SJCRH30 (cell line): Measurements from ENCODE around the gene TNFAIP8L1. TPM values are rescaled to one million over a fixed set of nuclear protein-coding genes. Genes with fewer than 3 reads are reported as not detected.
"Not testable (repeated sequence)": the region's sequence is repeated elsewhere in the genome, so short reads cannot be mapped to it uniquely, and the experiment has no call there.

Experiments used
- DNase-seq, 2 experiments: peaks; one replicate each; pipeline ENCODE4 v3.0.0-alpha.2; 2015 to 2020
- H3K27ac ChIP-seq: fragments of 250-450 bp; sonication (Bioruptor Pico); 2 replicates; pipeline ENCODE4 v1.5.1; 2020; ENCODE audit warnings: mild to moderate bottlenecking, moderate library complexity
- H3K27me3 ChIP-seq: fragments of 250-450 bp; sonication (Bioruptor Pico); 2 replicates; pipeline ENCODE4 v1.5.1; 2020; ENCODE audit warnings: mild to moderate bottlenecking, moderate library complexity
- H3K36me3 ChIP-seq: fragments of 250-450 bp; sonication (Bioruptor Pico); 2 replicates; pipeline ENCODE4 v1.5.1; 2020; ENCODE audit warnings: mild to moderate bottlenecking, moderate library complexity
- H3K4me1 ChIP-seq: fragments of 250-450 bp; sonication (Bioruptor Pico); 2 replicates; pipeline ENCODE4 v1.5.1; 2020; ENCODE audit warnings: mild to moderate bottlenecking, moderate library complexity
- H3K4me3 ChIP-seq: fragments of 250-450 bp; sonication (Bioruptor Pico); 2 replicates; pipeline ENCODE4 v1.5.1; 2020; ENCODE audit warnings: mild to moderate bottlenecking, moderate library complexity
- H3K9me3 ChIP-seq: fragments of 250-450 bp; sonication (Bioruptor Pico); replicated peaks from 2 replicates; pipeline ENCODE4 v1.5.1; 2020; ENCODE audit warnings: mild to moderate bottlenecking, moderate library complexity
- total RNA-seq: library from RNA; depleted of rRNA; stranded (reverse); fragments of >200 nt; shearing (Covaris generic); gene quantifications from 2 replicates; pipeline ENCODE4 v1.2.3, GENCODE V29; 2014

The TNFAIP8L1 gene
- total RNA-seq, 1 experiment from 2014 or later: 8.8 TPM

DNA sequence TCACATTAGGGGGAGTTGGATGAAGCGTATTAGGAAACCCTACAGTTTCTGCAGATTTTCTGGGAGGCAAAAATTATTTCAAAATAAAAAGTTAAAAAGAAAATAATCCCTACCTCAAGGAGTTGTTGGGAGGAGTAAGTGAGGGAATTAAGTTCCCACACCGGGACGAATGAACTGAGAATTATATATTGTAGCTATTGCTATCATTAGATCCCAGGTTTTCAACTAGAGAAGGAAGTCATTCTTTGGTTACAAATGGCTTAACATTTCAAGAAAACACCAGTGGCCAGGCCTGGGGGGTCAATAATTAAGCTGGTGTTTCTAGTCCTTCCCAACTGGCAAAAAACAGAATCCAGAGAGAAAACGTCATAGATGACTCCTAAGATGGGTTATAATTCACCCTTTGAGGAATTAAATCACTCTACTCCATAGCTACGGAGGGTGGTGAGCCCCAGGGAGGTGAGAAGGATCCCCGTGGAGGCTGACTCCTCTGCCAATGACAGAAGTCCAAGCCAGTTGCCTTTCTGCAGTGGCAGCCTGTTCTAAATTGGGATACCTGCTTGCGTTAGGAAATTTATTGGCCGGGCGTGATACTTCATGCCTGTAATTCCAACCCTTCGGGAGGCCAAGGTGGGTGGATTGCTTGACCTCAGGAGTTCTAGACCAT is 32.0 kb downstream of the TNFAIP8L1 start:
- no peaks in the 10 kb centered on the region for H3K9me3 ChIP-seq
- peaks cover 24% of the 10 kb centered on the region for H3K36me3 ChIP-seq
- H3K4me3 ChIP-seq: no peak overlapping the region
- no peak overlapping the region for H3K27ac ChIP-seq
- H3K27me3 ChIP-seq: no peaks in the 10 kb centered on the region
- no peak for DNase-seq
- peaks cover 14% of the 10 kb centered on the region for H3K4me1 ChIP-seq

DNA sequence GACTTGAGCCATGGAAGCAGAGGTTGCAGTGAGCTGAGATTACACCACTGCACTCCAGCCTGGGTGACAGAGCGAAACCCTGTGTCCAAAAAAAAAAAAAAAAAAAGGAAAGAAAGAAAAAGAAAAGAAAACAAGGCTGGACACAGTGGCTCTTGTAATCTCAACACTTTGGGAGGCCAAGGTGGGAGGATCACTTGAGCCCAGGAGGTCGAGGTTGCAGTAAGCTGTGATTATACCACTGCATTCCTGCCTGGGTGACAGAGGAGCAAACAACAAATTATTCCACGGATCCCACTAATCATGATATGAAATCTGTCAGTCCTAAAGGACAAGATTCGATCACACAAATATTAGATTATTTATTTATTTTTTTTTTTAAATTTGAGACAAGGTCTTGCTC is 33.9 kb downstream of the TNFAIP8L1 start:
- Histone ChIP-seq H3K9me3 (no peaks in the 10 kb centered on the region), H3K4me1 (peaks cover 14% of the 10 kb centered on the region)
- DNase-seq: no peak

DNA sequence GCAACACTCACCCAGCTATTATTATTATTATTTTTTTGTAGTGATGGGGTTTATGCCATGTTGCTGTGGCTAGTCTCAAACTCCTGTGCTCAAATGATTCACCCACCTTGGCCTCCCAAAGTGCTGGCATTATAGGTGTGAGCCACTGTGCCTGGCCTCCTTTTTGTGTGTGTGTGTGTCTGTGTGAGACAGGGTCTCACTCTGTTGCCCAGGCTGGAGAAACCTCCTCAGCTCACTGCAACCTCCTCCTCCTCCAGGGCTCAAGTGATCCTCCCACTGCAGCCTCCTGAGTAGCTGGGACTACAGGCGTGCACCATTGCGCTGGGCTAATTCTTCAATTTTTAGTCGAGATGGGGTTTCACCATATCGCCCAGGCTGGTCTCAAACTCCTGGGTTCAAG is 34.4 kb downstream of the TNFAIP8L1 start:
- Histone ChIP-seq H3K9me3 (no peaks in the 10 kb centered on the region), H3K36me3 (peaks cover 4% of the 10 kb centered on the region; the same call in 1 of the 2 replicates), H3K4me3 (no peak overlapping the region), H3K27me3 (no peaks in the 10 kb centered on the region), H3K27ac (no peak overlapping the region), H3K4me1 (peaks cover 14% of the 10 kb centered on the region)
- DNase-seq: no peak

More for the DNA sequence above, 33.9 kb downstream of the TNFAIP8L1 start:
- H3K36me3 ChIP-seq: peaks cover 9% of the 10 kb centered on the region
- no peaks in the 10 kb centered on the region for H3K27me3 ChIP-seq
- H3K27ac ChIP-seq: no peak overlapping the region
- H3K4me3 ChIP-seq: no peak overlapping the region

DNA sequence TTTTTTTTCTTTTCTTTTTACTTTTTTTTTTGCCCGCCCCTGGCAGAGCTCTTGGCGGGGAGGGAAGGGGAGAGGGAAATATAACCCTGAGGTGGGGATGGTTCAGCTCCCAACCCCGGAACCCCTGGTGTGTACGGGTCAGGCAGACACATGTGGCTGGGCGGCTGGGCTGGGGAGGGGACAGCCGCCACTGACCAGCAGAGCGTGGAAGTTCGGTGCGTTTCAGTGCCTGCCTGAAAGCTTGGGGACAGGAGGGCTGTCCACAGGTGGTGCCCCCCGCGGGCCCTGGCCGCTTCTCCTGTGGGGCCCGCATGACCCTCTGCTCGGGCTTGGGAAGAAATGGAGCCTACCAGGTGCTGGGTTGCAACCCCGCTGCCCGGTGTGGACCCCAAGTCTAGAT is 36.0 kb downstream of the TNFAIP8L1 start:
- Histone ChIP-seq H3K4me1 (peaks cover 11% of the 10 kb centered on the region), H3K36me3 (peaks cover 3% of the 10 kb centered on the region; the same call in 1 of the 2 replicates), H3K4me3 (no peak overlapping the region), H3K27me3 (no peaks in the 10 kb centered on the region), H3K9me3 (no peaks in the 10 kb centered on the region), H3K27ac (no peak overlapping the region)
- no peak for DNase-seq

DNA sequence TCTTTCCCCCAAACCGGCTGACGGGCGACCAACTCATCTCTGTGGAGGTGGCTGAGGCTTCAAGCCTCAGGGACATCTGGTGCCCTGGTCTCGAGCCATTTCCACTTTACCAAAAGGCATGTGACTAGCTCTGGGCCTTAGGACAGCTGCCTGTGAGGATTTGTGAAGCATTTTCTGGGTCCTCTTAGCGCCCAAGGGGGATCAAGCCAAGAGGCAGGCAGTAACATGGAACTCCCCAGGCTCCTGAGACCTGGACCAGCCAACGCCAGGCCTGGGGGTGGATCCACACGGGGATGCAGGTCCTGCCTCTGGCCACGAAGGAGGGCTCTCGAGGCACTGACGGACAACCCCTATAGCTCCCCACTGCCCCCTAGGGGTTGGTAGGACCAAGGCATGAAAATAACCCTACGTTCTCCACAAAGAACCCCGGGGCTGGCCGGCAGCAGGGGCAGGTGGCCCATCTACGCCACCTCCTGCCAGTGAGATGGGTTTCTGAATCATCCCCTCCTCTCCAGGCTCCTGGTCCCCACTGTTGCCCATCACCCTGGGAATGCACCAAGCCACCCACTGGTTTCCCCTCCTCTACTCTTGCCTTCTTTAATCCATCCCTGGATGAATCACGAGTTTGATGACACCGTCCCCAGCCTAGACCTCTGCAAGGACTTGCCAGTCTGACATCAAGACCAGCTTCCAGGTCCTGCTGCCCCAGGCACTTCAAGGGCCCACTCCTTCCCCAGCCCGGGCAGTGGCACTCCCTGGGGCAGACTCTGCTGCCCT is 37.8 kb downstream of the TNFAIP8L1 start:
- H3K9me3 ChIP-seq: no peaks in the 10 kb centered on the region
- H3K4me1 ChIP-seq: no peaks in the 10 kb centered on the region
- peaks cover 3% of the 10 kb centered on the region; the same call in 1 of the 2 replicates for H3K36me3 ChIP-seq
- no peak overlapping the region for H3K4me3 ChIP-seq
- DNase-seq: peak; percentile 48 to 66
- H3K27me3 ChIP-seq: no peaks in the 10 kb centered on the region
- no peak overlapping the region for H3K27ac ChIP-seq

DNA sequence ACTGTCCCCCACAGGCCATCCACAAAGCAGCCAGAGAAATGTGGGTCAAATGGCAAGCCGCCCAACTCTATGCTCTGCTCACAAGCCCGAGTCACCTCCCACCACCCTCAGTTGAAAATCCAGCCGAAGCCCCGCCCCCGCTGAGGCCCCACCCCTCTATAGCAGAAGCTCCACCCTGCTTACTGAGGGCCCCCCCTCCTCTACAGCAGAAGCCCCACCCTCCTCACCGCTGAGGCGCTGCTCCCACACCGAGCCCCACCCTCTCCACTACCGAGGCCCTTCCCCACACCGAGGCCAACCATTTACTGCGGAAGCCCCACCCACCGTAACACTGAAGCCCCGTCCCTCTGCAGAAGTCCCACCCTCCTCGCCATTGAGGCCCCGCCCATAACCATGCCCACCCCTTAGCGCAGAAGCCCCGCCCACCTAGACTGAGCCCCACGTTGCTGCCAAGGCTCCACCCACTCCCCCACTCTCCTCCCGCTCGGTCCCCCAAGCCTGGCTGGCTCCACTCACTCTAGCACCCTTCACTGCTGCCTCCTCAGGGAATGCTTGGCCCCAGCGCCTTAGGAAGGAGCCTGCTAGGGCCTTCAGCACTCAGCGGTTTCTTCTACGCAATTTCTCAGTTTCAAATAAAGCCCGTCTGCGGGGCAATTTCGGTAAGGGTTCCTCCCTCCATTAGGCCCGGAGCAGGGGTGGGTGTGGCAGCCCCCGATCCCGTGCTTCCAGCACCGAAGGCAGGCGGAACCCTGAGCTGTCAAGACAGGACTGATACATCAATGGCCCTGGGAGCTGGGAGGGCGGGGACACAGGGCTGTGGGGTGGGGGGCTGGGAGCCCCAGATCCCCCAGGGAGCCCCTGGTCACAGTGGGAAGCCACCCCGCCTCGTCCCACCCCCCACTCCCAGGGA is 39.8 kb downstream of the TNFAIP8L1 start:
- Histone ChIP-seq H3K27ac (no peak overlapping the region), H3K4me3 (no peak overlapping the region), H3K27me3 (no peaks in the 10 kb centered on the region), H3K4me1 (no peaks in the 10 kb centered on the region), H3K9me3 (no peaks in the 10 kb centered on the region), H3K36me3 (peaks cover 3% of the 10 kb centered on the region; the same call in 1 of the 2 replicates)
- peak; percentile 52 to 62 for DNase-seq

DNA sequence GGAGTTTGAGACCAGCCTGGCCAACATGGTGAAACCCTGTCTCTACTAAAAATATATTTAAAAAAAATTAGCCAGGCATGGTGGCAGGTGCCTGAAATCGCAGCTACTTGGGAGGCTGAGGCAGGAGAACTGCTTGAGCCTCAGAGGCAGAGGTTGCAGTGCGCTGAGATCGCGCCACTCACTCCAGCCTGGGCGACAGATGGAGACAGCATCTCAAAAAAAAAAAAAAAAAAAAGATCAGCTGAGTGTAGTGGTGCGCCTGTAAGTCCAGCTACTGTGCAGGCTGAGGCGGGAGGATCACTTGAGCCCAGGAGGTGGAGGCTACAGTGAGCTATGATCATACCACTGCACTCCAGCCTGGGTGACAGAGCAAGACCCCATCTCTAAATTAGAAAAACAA is 40.7 kb downstream of the TNFAIP8L1 start:
- H3K36me3 ChIP-seq, H3K27me3 ChIP-seq, H3K9me3 ChIP-seq, DNase-seq, H3K4me3 ChIP-seq, H3K4me1 ChIP-seq, H3K27ac ChIP-seq: not testable (repeated sequence)

DNA sequence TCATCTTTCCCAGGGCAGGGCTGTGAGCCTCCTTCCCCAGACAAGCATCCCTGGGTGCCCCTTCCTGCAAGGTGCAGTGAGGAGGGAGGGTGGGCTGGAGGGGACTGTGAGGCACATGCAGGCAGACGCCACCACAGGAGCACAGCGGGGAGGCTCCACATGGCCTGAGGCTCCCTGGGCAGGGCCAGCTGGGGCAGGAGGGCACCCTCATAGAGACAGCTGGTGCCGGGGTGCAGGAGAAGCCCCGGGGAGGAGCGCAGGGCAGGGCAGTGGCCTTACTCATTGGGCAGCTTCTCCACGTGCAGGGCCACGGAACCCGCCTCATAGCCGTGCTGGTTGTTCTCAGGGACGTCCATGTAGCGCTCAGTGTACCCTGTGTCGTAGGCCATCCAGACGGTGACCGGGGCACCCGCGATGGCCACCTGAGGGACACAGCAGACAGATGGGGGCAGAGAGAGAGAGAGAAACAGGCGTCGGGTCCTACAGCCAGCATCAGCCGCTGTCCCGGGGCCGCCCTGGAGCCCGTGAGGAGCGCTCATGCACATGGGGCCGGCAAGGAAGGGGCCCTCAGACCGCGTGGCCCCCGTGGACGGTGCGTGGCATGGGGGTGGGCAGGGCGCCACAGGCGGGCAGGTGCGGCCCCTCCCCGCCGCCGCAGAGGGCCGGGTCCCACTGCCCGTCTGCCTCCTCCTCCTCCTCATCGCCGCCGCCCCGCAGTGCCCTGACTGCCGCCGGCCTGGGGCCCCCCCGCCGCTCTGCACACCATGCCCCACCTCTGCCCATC is 43.3 kb downstream of the TNFAIP8L1 start:
- Histone ChIP-seq H3K27ac (no peak overlapping the region), H3K4me1 (peaks cover 5% of the 10 kb centered on the region), H3K9me3 (no peaks in the 10 kb centered on the region), H3K27me3 (no peaks in the 10 kb centered on the region), H3K36me3 (peaks cover 11% of the 10 kb centered on the region; the same call in 1 of the 2 replicates), H3K4me3 (no peak overlapping the region)
- no peak for DNase-seq

DNA sequence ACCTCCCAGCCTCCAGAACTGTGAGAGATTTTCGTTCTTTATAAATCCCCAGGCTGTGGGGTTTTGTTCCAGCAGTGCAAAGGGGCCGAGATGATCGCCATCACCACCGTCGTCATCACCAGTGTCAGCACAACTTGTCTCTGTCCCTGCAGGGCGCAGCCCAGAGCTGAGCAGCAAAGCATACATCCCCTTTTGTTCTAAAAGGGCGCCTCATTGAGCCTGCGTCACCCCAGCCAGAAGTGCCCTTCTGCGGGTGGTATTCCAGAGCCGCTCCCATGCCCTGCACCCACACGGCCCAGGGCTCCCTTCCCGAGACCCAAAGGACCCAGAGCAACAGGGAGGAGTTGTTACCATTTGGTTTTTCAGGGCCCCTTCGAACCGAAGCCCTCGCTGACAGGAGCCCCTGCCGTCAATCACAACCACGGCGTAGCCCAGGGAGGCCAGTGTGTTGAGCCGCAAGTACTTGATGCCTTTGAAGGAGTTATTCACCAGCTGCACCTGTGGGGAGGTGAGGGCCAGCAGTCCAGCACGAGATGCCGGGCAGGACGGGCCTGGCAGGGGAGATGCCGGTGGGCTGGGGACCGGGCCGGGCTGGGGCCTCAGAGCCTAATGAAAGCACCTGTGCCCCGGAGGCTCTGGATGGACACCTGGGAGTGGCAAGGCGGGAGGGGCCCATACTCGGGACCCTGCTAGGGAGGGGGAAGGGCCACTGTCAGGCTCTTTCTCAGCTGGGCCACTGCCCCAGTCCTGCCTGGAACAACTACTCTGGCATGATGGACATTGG is 45.2 kb downstream of the TNFAIP8L1 start:
- peaks cover 7% of the 10 kb centered on the region for H3K4me1 ChIP-seq
- H3K4me3 ChIP-seq: no peak overlapping the region
- peaks cover 21% of the 10 kb centered on the region for H3K36me3 ChIP-seq
- H3K27ac ChIP-seq: no peak overlapping the region
- H3K9me3 ChIP-seq: no peaks in the 10 kb centered on the region
- no peaks in the 10 kb centered on the region for H3K27me3 ChIP-seq
- no peak for DNase-seq

DNA sequence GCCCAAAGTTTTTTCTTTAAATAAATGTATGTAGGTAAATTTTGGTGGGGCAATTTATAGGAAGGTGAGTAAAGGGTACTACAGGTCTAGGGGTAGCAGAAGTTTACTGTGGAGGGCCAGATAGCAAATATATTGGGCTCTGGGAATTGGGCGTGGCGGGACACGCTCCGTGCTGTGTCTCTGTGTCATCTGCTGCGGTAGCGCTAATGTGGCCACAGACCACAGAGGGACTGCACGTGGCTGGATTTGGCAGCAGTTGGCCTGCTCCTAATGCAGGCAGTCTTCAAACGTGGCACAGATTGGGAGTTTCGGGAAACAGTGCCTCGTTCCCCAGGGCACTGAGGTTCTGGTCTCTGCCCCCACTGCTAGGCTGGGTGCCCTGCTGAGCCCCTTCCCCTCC is 47.4 kb downstream of the TNFAIP8L1 start:
- DNase-seq: no peak
- Histone ChIP-seq H3K36me3 (peaks cover 28% of the 10 kb centered on the region), H3K4me3 (no peak overlapping the region), H3K9me3 (no peaks in the 10 kb centered on the region), H3K27ac (no peak overlapping the region), H3K27me3 (no peaks in the 10 kb centered on the region), H3K4me1 (peaks cover 9% of the 10 kb centered on the region)

DNA sequence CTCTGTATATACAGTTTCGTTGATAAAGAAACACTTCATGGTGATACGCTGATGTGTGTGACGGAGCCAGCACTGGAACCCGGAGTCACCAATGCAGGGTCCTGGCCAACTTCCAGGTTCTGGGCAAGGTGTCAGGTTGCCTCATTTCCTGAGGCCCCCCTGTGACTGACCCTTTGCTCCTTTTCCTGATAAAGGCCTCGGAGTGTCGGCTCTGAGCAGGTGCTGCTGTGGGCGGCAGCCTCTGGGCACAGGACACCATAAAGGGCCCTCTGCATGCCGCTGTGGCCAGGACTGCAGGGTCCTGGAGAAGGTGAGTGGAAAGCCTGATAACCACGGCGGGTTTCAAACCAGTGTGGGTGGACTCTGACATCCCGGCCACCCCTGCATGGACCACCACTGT is 48.1 kb downstream of the TNFAIP8L1 start:
- no peak overlapping the region for H3K4me3 ChIP-seq
- peak; percentile 42 to 62 for DNase-seq
- H3K27ac ChIP-seq: no peak overlapping the region
- H3K4me1 ChIP-seq: peaks cover 15% of the 10 kb centered on the region
- H3K27me3 ChIP-seq: no peaks in the 10 kb centered on the region
- H3K36me3 ChIP-seq: peaks cover 28% of the 10 kb centered on the region
- no peaks in the 10 kb centered on the region for H3K9me3 ChIP-seq

DNA sequence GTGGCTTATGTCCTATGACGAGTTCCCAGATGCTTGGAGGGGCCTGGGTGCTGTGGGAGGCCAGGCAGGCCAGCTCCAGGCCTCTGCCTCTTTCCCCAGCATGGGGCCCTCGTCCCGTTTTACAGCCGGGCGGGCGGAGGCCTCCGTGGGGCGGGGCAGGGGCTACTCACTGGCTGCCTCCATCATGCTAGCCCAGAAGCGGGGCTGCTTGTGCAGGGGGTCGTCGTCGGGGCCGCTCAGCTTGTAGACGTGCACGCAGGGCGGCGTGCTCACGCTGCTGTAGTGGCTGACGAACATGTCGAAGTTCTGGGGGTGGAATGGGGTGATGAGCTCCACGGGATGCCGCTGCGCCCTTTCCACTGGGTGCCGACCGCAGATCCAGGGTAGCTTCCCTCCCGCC is 49.3 kb downstream of the TNFAIP8L1 start:
- H3K9me3 ChIP-seq: no peaks in the 10 kb centered on the region
- peaks cover 24% of the 10 kb centered on the region for H3K4me1 ChIP-seq
- no peak for DNase-seq
- no peaks in the 10 kb centered on the region for H3K27me3 ChIP-seq
- no peak overlapping the region for H3K27ac ChIP-seq
- peaks cover 28% of the 10 kb centered on the region for H3K36me3 ChIP-seq
- H3K4me3 ChIP-seq: no peak overlapping the region

DNA sequence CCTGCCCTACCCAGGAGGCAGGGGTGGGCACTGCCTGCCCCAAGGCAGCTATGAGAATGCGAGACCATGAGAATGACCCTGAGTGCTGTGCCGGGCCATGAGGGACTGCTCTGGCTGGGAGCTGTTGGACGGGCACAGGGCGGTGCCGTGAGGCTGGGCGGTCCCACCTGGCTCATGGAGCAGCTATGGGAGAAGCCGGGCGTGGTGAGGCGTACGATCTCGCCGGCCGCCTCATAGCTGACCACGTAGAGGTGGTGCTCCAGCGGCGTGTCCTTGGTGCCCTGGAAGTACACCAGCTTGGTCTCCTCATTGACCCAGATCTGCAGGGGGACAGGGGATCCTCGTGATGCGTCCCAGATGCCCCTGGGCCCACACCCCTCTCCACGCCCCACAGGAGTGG is 50.1 kb downstream of the TNFAIP8L1 start:
- Histone ChIP-seq H3K27me3 (no peaks in the 10 kb centered on the region), H3K4me1 (peaks cover 31% of the 10 kb centered on the region), H3K4me3 (no peak overlapping the region), H3K27ac (no peak overlapping the region), H3K9me3 (no peaks in the 10 kb centered on the region), H3K36me3 (peaks cover 28% of the 10 kb centered on the region)
- no peak for DNase-seq
